GM18499 (cell line): ENCODE data around the gene VPS51.
A peak's percentile ranks its signal among the peaks of the same experiment; 100 is the strongest.
"Not testable (repeated sequence)": the region's sequence is repeated elsewhere in the genome, so short reads cannot be mapped to it uniquely, and the experiment has no call there.

Source experiments
- ATAC-seq: cut with Tn5 transposase; IDR thresholded peaks from one replicate; pipeline ENCODE4 v1.9.1; 2021; ENCODE audit warnings: moderate number of reproducible peaks; ENCODE audit not compliant: insufficient read depth, unreplicated experiment

VPS51 gene

GRCh38 chr11:65132238-65132987, 36.4 kb downstream of the VPS51 start:
- ATAC-seq = no peak

DNA sequence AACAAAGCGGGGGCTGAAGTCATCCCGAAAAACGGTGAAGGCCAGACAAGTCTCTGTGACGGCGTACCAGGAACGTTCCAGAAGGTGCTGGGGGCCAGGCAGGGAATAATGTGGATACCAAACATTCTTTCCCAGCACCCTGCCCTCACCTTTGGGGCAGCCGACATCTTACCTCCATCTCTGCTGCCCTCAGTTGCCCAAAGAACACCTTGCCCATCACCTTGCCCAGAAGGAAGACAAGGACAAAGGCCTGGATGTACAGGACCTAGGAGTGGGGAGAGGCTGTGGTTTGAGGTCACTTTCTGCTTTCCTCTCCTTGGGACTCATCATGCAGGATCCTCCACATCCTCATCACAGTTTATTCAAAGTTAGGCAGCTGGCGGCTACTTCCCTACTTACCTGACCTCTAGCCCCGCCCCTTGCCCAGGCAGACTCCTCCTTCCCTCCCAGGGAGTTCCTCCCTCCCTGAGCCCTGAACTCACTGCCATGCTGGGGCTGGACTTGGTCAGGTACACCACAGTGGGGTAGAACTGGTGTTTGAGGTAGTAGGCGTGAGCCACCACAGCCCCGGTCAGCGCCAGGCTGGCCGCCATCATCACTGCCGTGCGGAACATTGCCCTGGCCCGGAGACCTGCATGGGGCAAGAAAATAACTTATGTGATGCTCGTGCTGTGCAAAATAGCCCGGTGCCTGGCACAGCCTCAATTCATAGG, 37.1 kb downstream of the VPS51 start:
- no peak for ATAC-seq

GRCh38 chr11:65133724-65134123, 37.7 kb downstream of the VPS51 start:
- ATAC-seq = no peak

- peak; percentile 31 for ATAC-seq
These were observed 38.4 kb downstream of the VPS51 start, which contains the start of gene SYVN1 for GRCh38 chr11:65134240-65134951. Gene SYVN1, minus strand, starts transcription at chr11:65134519. Its CDS starts 918 bp downstream, at chr11:65133601.

DNA sequence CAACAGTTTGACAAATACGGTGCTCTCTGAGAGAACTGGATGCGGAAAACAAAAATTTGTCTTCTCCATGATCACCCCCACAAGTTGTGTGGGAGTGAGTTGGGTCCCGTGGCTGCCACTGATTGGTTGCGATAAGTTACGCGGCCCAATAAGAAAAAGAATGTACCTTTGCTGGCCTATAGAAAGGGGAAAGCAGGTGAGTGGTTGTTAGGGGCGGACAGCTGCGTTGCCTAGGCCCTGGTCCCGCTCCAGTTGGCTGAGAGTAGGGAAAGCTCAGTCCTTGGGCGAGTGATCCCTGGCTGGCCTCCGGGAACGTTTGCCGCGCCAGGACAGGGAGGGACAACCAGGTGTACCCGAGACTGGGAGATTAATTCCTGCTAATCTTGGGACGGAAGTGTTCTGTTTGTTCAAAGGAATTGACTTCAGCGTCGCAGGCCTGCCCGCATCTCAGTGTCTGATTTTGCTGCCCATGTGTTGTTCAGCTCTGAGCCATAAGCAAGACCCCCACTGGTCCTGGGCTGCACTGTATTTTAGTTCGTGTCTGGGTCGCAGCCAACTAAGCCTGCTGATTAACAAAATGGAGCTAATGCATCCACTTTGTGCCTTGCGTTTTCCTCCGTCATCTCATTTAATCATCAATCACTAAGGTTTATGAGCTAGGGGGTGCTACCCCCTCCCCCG, 39.1 kb downstream of the VPS51 start:
- peak; percentile 39 for ATAC-seq

DNA sequence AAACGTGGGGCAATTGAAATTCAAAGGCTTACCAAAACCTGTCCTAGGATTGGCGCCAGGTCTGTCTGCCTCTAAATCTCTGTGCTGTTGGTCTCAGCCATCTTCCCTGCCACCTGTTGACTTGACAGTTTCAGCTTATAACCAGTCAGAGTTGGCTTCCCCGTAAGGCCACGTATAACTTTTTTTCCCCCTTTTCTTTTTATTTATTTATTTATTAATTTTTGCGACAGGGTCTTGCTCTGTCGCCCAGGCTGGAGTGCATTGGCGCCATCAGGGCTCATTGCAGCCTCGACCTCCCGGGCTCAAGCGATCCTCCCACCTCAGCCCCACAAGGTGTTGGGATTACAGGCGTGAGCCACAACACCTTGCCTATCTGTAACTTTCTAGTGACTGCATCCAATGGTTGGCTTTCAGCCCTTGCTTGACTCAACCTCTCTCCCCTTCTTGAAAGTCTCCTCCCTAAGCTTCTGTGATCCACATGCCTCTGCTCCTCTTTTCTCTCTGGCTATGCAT, 39.7 kb downstream of the VPS51 start:
- no peak for ATAC-seq

GRCh38 chr11:65136515-65137096, 40.6 kb downstream of the VPS51 start:
- ATAC-seq = no peak

GRCh38 chr11:65141896-65142494, 46.0 kb downstream of the VPS51 start:
- no peak for ATAC-seq

DNA sequence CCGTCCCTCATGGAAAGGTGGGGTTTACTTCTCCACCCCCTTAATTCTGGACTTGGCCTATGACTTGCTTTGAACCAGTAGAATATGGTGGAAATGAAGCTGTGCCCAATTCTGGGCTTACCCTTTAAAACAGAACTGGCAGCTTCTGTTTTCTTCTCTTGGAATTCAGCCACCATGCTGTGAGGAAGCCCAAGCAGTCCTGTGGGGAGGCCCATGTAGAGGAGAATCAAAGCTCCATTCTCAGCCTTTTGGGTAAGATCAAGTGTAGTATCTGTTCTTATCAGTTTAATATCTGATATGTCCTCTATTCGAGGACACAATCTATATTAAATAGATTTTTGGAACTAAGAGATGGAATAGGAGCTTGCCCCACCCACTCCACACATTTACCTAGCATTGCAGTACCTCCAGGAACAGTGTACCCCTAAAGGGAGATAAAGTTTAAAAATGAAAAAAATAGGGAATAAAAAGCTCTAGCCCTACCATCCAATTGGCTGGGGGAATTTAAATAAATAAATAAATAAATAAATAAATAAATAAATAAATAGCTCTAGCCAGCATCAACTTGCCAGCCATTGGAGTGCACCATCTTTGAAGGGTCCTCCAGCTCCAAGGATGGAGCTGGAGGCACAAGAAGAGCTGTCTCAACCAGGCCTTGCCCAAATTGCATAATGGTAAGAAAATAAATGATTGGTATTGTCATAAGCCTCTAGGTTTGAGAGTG, 51.5 kb downstream of the VPS51 start:
- no peak for ATAC-seq

DNA sequence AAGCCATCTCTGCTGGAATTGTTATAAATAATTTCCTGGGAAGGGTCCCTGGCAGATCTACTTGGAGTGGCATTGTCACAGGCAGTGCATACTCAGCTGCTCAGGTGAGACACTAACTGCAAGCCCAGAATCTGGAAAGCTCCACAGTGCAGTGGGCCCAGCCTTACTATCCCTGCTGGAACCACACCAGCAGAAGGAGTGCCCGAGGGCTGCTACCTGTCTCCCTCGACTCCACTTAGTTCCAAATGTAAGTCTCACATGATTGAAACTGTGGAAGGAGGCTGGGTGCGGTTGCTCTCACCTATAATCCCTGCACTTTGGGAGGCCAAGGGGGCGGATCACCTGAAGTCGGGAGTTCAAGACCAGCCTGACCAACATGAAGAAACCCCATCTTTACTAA, 52.6 kb downstream of the VPS51 start:
- ATAC-seq = no peak

DNA sequence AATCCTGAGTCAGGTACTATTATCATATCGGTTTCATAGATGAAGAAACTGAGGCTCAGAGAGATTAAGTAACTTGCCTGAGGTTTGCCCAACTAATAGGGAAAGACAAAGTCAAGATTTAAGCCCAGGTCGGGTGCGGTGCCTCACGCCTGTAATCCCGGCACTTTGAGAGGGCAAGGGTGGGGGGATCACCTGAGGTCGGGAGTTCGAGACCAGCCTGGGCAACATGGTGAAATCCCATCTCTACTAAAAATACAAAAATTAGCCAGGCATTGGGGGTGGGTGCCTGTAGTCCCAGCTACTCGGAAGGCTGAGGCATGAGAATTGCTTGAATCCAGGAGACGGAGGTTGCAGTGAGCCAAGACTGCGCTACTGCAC, 54.1 kb downstream of the VPS51 start:
- not testable (repeated sequence) for ATAC-seq

DNA sequence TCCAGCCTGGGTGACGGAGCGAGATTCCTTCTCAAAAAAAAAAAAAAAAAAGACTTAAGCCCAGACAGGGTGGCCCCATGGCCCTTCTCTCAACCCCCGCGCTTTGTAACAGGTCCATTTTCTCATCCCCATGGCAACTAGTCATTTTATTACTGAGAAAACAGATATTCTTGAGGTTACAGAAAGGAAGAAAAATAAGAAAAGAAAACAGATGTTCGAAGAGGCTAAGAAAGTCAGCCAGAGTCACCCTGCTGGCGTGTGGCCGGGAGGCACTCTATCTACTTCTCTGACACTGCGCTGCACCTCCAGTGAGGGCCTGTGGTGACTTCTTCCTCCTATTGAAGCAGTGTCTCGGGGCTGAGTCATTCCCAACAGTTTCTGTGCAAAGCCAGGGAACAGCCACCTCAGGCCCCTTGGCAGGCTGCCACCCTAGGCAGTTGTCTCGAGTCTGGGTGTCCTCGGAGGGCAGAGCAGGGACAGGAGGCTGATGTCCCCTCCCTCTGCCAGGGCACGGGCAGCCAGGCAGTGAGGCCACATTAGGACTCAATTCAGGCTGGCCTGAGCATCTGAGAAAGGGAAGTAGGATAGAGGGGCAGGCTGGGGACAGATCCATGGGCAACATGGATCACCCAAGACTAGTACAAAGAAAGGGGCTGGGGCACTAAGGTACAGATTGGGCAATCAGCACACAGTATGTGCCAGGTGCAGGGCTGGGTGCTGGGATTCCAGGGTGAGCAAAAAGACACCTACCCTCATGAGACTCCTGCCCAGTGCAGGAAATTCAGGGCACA, 54.7 kb downstream of the VPS51 start:
- ATAC-seq = no peak

DNA sequence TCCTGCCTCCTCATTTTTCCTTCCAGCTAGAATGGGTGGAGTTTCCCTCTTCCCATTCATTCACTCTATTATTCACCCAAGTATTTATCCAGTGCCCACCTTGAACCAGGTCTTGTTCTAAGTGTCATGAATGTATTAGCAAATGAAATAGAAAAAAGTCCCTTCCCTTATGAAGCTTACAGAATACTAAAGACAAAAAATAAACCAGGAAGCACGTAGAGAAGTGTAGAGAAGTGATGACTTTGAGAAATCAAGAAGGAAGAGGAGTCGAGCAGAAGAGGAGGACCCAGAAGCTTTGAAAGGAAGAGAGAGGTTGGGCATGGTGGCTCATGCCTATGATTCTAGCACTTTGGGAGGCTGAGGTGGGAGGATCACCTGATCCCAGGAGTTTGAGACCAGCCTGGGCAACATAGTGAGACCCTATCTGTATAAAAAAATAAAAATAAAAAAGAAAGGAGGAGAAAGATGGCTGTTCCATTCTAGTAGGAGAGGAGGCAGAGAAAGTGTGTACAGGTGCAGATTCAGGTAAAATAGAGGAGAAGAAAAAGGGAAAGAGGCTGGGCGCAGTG, 55.4 kb downstream of the VPS51 start:
- ATAC-seq = no peak

DNA sequence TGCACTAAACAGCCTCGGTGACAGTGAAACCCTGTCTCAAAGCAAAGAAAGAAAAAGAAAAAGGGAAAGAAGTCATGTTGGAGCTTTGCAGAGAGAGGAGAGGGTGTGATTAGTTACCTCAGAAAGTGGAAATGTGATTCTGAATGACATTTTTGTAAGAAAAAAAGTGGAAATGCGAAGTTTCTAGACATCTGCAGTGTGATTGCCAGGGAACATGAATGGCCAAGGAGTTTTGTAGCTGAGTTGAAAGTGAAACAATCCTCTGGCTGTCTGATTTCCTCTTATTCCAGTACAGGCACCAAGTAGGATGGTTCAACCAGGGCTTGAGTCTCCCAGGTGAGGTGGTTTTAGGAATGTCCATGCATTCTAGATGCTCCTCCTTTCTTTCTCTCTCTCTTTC, 56.1 kb downstream of the VPS51 start:
- ATAC-seq = no peak

DNA sequence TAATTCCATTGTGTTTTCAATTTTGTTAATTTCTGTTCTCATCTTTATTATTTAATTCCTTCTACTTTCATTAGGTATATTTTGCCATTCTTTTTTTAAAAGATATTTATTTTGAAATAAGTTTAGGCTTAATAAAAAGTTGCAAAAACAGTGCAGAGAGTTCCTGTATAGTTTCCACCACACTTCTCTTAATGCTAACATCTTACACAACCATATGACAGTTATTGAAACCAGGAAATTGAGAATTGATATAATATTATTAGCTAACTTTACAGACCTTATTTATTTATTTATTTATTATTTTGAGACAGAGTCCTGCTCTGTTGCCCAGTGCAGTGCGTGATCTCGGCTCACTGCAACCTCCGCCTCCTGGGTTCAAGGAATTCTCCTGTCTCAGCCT, 60.2 kb downstream of the VPS51 start:
- no peak for ATAC-seq

- ATAC-seq = no peak
These were observed 60.9 kb downstream of the VPS51 start for GRCh38 chr11:65156926-65157325.

- no peak for ATAC-seq
These were observed 61.3 kb downstream of the VPS51 start for GRCh38 chr11:65157336-65157735.

- no peak for ATAC-seq
These were observed 63.0 kb downstream of the VPS51 start for GRCh38 chr11:65159012-65159411.
